Astrocyte (in vitro differentiated cells and primary cell): ENCODE measurements around the gene HSFX2. TPM values are rescaled to one million over a fixed set of nuclear protein-coding genes. Genes with fewer than 3 reads are reported as not detected.
"Not testable (repeated sequence)": the region's sequence is repeated elsewhere in the genome, so short reads cannot be mapped to it uniquely, and the experiment has no call there.

Experiments
- DNase-seq: peaks from one replicate; pipeline ENCODE4 v3.0.0-alpha.2; 2010; ENCODE audit warnings: low read depth
- FAIRE-seq: peaks from 2 replicates; lab custom pipeline; 2011; peaks lifted over from hg19 to GRCh38; lab: Jason Lieb, UNC
- H2AFZ ChIP-seq: 2 replicates; pipeline ENCODE4 v1.6.0; 2012; ENCODE audit warnings: low read depth, low read length, inconsistent platforms
- H3K27ac ChIP-seq: 2 replicates; pipeline ENCODE4 v1.5.1; 2011; ENCODE audit warnings: low read depth, low read length, inconsistent platforms
- H3K27me3 ChIP-seq: 2 replicates; pipeline ENCODE4 v1.6.0; 2011; ENCODE audit warnings: low read length, inconsistent platforms; ENCODE audit not compliant: insufficient read depth
- H3K36me3 ChIP-seq: 2 replicates; pipeline ENCODE4 v1.5.1; 2011; ENCODE audit warnings: low read length, inconsistent platforms; ENCODE audit not compliant: insufficient read depth
- H3K4me1 ChIP-seq: 2 replicates; pipeline ENCODE4 v1.5.1; 2011; ENCODE audit warnings: low read length, inconsistent platforms; ENCODE audit not compliant: insufficient read depth
- H3K4me2 ChIP-seq: 2 replicates; pipeline ENCODE4 v1.6.0; 2012; ENCODE audit warnings: low read length, inconsistent platforms
- H3K4me3 ChIP-seq: 2 replicates; pipeline ENCODE4 v1.5.1; 2011; ENCODE audit warnings: low read depth, mild to moderate bottlenecking, low read length, inconsistent platforms; ENCODE audit not compliant: insufficient read depth
- H3K79me2 ChIP-seq: 2 replicates; pipeline ENCODE4 v1.6.0; 2012; ENCODE audit warnings: mild to moderate bottlenecking, low read length, inconsistent platforms; ENCODE audit not compliant: insufficient read depth
- H3K9ac ChIP-seq: 2 replicates; pipeline ENCODE4 v1.6.0; 2012; ENCODE audit warnings: mild to moderate bottlenecking, low read length, inconsistent platforms
- H3K9me3 ChIP-seq: 2 replicates; pipeline ENCODE4 v1.5.1; 2012; ENCODE audit warnings: low read depth, mild to moderate bottlenecking, low read length, inconsistent platforms; ENCODE audit not compliant: insufficient read depth
- H4K20me1 ChIP-seq: 2 replicates; pipeline ENCODE4 v1.6.0; 2012; ENCODE audit warnings: low read length, inconsistent platforms; ENCODE audit not compliant: insufficient read depth
- H3K27ac Mint-ChIP-seq: one replicate; pipeline ENCODE4 v1.8.0; 2021; ENCODE audit warnings: mild to moderate bottlenecking, mixed read lengths; ENCODE audit not compliant: unreplicated experiment
- H3K27me3 Mint-ChIP-seq: one replicate; pipeline ENCODE4 v1.8.0; 2021; ENCODE audit warnings: low read depth, mixed read lengths; ENCODE audit not compliant: unreplicated experiment
- H3K36me3 Mint-ChIP-seq: one replicate; pipeline ENCODE4 v1.8.0; 2021; ENCODE audit warnings: low read depth, mixed read lengths; ENCODE audit not compliant: unreplicated experiment
- H3K4me1 Mint-ChIP-seq: one replicate; pipeline ENCODE4 v1.8.0; 2021; ENCODE audit warnings: low read depth, mixed read lengths; ENCODE audit not compliant: unreplicated experiment
- H3K4me3 Mint-ChIP-seq: one replicate; pipeline ENCODE4 v1.8.0; 2021; ENCODE audit warnings: mild to moderate bottlenecking, moderate library complexity, mixed read lengths; ENCODE audit not compliant: unreplicated experiment
- H3K9me3 Mint-ChIP-seq: one replicate; pipeline ENCODE4 v1.8.0; 2021; ENCODE audit warnings: mild to moderate bottlenecking, mixed read lengths; ENCODE audit not compliant: unreplicated experiment
- total RNA-seq: library from RNA; stranded (reverse); gene quantifications from 2 replicates; pipeline ENCODE4 v1.2.1, GENCODE V29; 2021

Gene HSFX2
- total RNA-seq, 1 donor from 2014 or later = not detected

- not testable (repeated sequence) for H3K27ac ChIP-seq, H4K20me1 ChIP-seq, FAIRE-seq, H3K79me2 ChIP-seq, H3K4me1 Mint-ChIP-seq, H3K36me3 Mint-ChIP-seq, H3K4me3 Mint-ChIP-seq, H2AFZ ChIP-seq, H3K9me3 ChIP-seq, H3K9me3 Mint-ChIP-seq, H3K4me1 ChIP-seq, H3K36me3 ChIP-seq, H3K4me3 ChIP-seq, H3K27ac Mint-ChIP-seq, H3K27me3 ChIP-seq, H3K27me3 Mint-ChIP-seq, DNase-seq, H3K9ac ChIP-seq, H3K4me2 ChIP-seq
These were observed 45.4 kb downstream of the HSFX2 start, which contains the start of gene HSFX3 for GRCh38 chrX:149549701-149550100. Gene HSFX3 (minus strand): TSS chrX:149549924. CDS start chrX:149549852, 72 bp downstream.

GRCh38 chrX:149547782-149548181 is 47.3 kb downstream of the HSFX2 start:
- not testable (repeated sequence) for H3K4me2 ChIP-seq, H3K27me3 Mint-ChIP-seq, H3K4me1 ChIP-seq, H3K9ac ChIP-seq, H3K4me3 Mint-ChIP-seq, H3K36me3 ChIP-seq, H2AFZ ChIP-seq, H3K4me1 Mint-ChIP-seq, H3K9me3 ChIP-seq, H3K79me2 ChIP-seq, H3K27ac Mint-ChIP-seq, FAIRE-seq, H3K27me3 ChIP-seq, H3K36me3 Mint-ChIP-seq, DNase-seq, H3K9me3 Mint-ChIP-seq, H4K20me1 ChIP-seq, H3K4me3 ChIP-seq, H3K27ac ChIP-seq

GRCh38 chrX:149546962-149547361 is 48.2 kb downstream of the HSFX2 start:
- not testable (repeated sequence) for H3K36me3 ChIP-seq, H2AFZ ChIP-seq, H3K27ac ChIP-seq, H3K4me1 Mint-ChIP-seq, H3K9me3 ChIP-seq, H3K27me3 Mint-ChIP-seq, H3K4me3 Mint-ChIP-seq, H4K20me1 ChIP-seq, H3K4me2 ChIP-seq, DNase-seq, H3K4me1 ChIP-seq, H3K36me3 Mint-ChIP-seq, H3K9me3 Mint-ChIP-seq, H3K27me3 ChIP-seq, H3K4me3 ChIP-seq, H3K27ac Mint-ChIP-seq, H3K79me2 ChIP-seq, H3K9ac ChIP-seq
- FAIRE-seq = peak; percentile 41

- peak; percentile 23 for FAIRE-seq
- H3K4me1 Mint-ChIP-seq, H2AFZ ChIP-seq, H3K4me1 ChIP-seq, H3K4me3 ChIP-seq, H3K36me3 Mint-ChIP-seq, H3K79me2 ChIP-seq, DNase-seq, H3K27me3 ChIP-seq, H3K9ac ChIP-seq, H3K4me3 Mint-ChIP-seq, H3K27ac ChIP-seq, H3K9me3 Mint-ChIP-seq, H3K9me3 ChIP-seq, H3K4me2 ChIP-seq, H3K36me3 ChIP-seq, H4K20me1 ChIP-seq, H3K27ac Mint-ChIP-seq, H3K27me3 Mint-ChIP-seq: not testable (repeated sequence)
These were observed 49.3 kb downstream of the HSFX2 start for GRCh38 chrX:149545545-149546543.

Other genes starting within 250 kb of the HSFX2 start
- gene IDS, start 90.0 kb downstream of the HSFX2 start, total RNA-seq = 127 and 130 TPM in 2 replicates
- gene EOLA1, start 54.3 kb downstream of the HSFX2 start, total RNA-seq = 12.4 and 13.6 TPM in 2 replicates
- gene HSFX3, start 45.4 kb downstream of the HSFX2 start, total RNA-seq = not detected in 2 replicates
- not detected in 2 replicates for gene MAGEA9B, start 7.9 kb downstream of the HSFX2 start, total RNA-seq
- 28.8 and 32.5 TPM in 2 replicates for gene TMEM185A, start 36.5 kb upstream of the HSFX2 start, total RNA-seq
- gene MAGEA11, start 116.7 kb upstream of the HSFX2 start, total RNA-seq = not detected in 2 replicates
- 0.75 and 1.5 TPM in 2 replicates for gene HSFX1, start 178.8 kb upstream of the HSFX2 start, total RNA-seq
- gene MAGEA9, start 186.6 kb upstream of the HSFX2 start, total RNA-seq = not detected in 2 replicates